Epithelial cell of esophagus (primary cell): ENCODE measurements around the gene CSNK1E.
A peak's percentile ranks its signal among the peaks of the same experiment; 100 is the strongest.

Experiments
- DNase-seq: peaks from one replicate; pipeline ENCODE4 v3.0.0; 2010; ENCODE audit warnings: low read depth
- H3K4me3 ChIP-seq: 2 replicates; pipeline ENCODE4 v1.5.1; 2011; ENCODE audit warnings: mild to moderate bottlenecking, low read length, control low read depth
- TF ChIP-seq, protein P1 (sequence below): IDR thresholded peaks from 2 replicates; pipeline ENCODE4 v1.5.1; 2011; ENCODE audit warnings: low read depth, mild to moderate bottlenecking, low read length, control low read depth, inconsistent platforms; ENCODE audit not compliant: insufficient read depth; ENCODE audit errors: missing control alignments

Gene CSNK1E

DNA sequence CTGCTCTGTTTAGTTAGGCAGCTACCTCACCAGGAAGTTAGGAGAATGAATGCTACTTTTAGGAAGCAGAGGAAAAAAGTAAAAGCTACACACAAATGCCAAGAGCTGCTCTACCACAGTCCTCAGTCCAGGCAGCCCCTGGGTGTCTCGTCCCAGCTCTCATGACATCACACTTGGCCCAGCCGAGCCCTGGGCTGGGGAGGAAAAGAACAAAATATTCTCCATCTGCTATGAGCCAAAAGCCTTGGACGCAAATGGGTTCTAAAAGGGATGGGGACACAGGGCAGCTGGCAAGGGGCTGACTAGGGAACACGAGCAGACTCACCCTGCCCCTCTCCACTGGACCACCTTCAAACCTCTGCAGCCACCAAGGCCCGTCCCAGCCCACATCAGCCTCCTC lies 70.5 kb downstream of the CSNK1E start:
- no peak overlapping the region for H3K4me3 ChIP-seq
- TF ChIP-seq, protein P1, sequence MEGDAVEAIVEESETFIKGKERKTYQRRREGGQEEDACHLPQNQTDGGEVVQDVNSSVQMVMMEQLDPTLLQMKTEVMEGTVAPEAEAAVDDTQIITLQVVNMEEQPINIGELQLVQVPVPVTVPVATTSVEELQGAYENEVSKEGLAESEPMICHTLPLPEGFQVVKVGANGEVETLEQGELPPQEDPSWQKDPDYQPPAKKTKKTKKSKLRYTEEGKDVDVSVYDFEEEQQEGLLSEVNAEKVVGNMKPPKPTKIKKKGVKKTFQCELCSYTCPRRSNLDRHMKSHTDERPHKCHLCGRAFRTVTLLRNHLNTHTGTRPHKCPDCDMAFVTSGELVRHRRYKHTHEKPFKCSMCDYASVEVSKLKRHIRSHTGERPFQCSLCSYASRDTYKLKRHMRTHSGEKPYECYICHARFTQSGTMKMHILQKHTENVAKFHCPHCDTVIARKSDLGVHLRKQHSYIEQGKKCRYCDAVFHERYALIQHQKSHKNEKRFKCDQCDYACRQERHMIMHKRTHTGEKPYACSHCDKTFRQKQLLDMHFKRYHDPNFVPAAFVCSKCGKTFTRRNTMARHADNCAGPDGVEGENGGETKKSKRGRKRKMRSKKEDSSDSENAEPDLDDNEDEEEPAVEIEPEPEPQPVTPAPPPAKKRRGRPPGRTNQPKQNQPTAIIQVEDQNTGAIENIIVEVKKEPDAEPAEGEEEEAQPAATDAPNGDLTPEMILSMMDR, result no peak
- DNase-seq, result no peak

DNA sequence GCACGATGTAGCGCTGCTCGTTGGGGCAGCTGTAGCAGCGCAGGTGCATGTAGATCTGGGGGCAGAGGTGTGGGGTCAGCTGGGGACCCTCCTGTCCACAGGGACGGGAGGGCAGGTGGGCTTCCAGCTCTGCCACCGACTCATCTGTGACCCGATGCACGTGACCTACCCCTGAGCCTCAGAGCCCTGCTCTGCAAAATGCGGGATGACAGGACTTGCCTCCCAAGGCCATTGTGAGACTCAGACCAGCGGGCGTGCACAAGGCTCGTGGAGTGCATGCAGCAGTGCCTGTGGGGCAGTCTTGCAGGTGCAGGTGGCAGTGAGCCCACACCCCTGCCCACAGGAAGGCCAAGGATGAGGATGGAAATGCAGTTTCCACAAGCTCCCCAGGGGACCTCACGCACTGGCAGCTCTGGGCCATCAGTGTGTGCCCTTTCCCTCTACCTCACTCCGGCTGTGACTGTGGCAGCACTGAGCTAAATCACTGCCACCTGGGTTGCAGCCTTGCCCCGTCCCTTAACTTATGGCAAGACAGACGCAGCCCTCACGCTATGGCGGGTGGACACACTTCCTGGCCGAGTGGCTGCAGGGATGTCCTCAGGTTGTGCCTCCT lies 71.1 kb downstream of the CSNK1E start:
- no peak for DNase-seq
- no peak overlapping the region for H3K4me3 ChIP-seq
- TF ChIP-seq, protein P1, result no peak

DNA sequence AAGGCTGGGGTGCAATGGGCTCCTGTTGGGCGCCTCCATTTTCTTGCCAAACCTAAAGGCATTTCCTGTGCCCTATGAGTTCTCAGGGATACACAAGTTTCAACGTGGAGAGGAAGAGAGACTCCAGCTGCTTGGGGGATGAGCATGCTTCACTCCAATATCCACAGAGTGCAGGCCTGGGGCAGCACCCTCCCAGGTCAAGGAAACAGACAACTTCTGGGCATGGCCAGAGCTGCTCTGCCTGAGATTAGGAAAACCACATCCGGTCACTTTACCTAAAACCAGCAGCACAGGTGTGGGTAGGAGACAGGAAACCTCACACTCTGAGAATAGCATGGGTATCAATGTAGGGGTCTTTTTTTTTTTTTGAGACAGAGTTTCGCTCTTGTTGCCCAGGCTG lies 73.1 kb downstream of the CSNK1E start:
- no peak overlapping the region for H3K4me3 ChIP-seq
- TF ChIP-seq, protein P1, result no peak
- DNase-seq, result peak; percentile 52

DNA sequence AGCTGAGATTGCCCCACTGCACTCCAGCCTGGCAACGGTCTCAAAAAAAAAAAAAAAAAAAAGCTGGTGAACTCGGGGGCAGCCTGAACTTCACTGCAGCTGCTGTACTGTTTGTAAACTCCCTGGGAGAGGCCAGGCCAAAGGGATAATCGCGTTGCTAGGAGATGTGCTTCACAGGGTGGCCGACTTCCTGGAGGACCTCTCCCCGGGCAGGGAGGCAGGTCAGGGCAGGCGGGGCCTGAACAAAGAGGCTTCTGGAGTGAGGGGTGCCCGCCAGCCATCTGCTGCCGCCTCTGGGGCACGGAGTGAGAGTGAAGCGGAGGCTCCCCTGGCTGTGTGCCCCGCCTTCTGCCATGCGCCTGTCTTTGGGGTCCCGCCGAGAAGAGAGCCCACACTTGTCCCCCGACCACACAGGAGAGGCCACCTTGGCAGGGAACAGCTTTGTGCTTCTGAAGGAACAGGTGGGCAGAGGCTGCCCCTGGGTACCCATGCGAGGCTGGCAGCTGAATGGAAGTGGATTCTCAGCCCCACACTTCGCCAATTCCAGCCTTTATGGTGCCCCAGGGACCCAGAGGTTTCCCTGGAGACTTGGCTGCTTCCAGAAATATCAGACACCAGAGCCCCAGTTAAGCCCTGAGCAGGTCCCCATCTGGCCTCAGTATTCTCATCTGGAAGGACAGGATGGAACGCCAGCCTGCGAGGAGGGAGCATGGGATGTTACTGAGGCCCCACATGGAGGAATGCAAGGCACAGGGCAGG lies 74.0 kb downstream of the CSNK1E start:
- peak; percentile 47 for DNase-seq
- H3K4me3 ChIP-seq, result no peak overlapping the region
- TF ChIP-seq, protein P1, result no peak

DNA sequence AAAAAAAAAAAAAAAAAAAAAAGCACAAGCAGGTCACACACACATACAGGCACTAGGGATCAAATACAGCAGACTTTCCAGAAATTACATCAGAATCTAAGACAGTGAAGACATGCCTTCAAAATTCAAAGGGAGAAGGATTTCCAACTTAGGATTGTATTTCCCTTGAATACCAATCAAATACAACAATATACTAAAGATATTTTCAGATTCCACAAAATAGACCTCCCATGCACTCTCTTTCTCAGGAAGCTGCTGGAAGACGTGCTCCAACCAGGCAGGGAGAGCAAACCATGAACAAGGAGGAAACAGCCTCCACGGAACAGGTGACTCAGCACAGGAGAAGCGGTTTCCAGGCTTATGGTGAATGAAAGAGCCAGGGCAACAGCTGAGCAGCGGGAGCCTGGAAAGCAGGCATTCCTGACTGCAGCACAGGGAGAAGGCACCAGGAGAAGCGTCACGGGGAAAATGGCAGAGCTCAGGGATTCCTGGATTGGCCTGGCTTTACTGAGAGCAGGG lies 76.4 kb downstream of the CSNK1E start:
- H3K4me3 ChIP-seq, result no peak overlapping the region
- TF ChIP-seq, protein P1, result no peak
- DNase-seq, result peak; percentile 91
